ENCODE data around the gene NCBP1.
A peak's percentile ranks its signal among the peaks of the same experiment; 100 is the strongest.
"Not testable (repeated sequence)": the region's sequence is repeated elsewhere in the genome, so short reads cannot be mapped to it uniquely, and the experiment has no call there.

Gene NCBP1

GRCh38 chr9:97632985-97633858 lies at the start of gene NCBP1, which contains the start of gene TSTD2:
Gene NCBP1 (plus strand): TSS chr9:97633821. CDS start chr9:97633882, 61 bp downstream.
Gene TSTD2 (minus strand): TSS chr9:97633368. CDS start chr9:97627562, 5,806 bp downstream.
- peak; percentile 87 to 91 for DNase-seq (ENCODE audit: low read depth in 2 of 2)

GRCh38 chr9:97584778-97585177 lies 48.8 kb upstream of the NCBP1 start:
- DNase-seq (ENCODE audit: low read depth in 2 of 2) = not testable (repeated sequence)

GRCh38 chr9:97586909-97587308 lies 46.7 kb upstream of the NCBP1 start:
- DNase-seq (ENCODE audit: low read depth in 2 of 2) = not testable (repeated sequence)

- DNase-seq (ENCODE audit: low read depth in 2 of 2) = no peak
These were observed 42.1 kb upstream of the NCBP1 start for GRCh38 chr9:97591535-97591934.

- DNase-seq (ENCODE audit: low read depth in 2 of 2) = no peak
These were observed 41.5 kb upstream of the NCBP1 start for GRCh38 chr9:97592126-97592525.

- DNase-seq (ENCODE audit: low read depth in 2 of 2) = no peak
These were observed 39.7 kb upstream of the NCBP1 start for GRCh38 chr9:97593960-97594359.

GRCh38 chr9:97594381-97594921 lies 39.2 kb upstream of the NCBP1 start:
- DNase-seq (ENCODE audit: low read depth in 2 of 2) = no peak

- DNase-seq (ENCODE audit: low read depth in 2 of 2) = no peak
These were observed 36.7 kb upstream of the NCBP1 start for GRCh38 chr9:97596906-97597305.

- peak; percentile 24 to 44 for DNase-seq (ENCODE audit: low read depth in 2 of 2)
These were observed 34.9 kb upstream of the NCBP1 start for GRCh38 chr9:97598461-97599288.

- DNase-seq (ENCODE audit: low read depth in 2 of 2) = no peak
These were observed 34.2 kb upstream of the NCBP1 start for GRCh38 chr9:97599314-97599846.

- DNase-seq (ENCODE audit: low read depth in 2 of 2) = no peak
These were observed 32.9 kb upstream of the NCBP1 start for GRCh38 chr9:97600531-97601227.

- no peak for DNase-seq (ENCODE audit: low read depth in 2 of 2)
These were observed 32.3 kb upstream of the NCBP1 start for GRCh38 chr9:97601228-97601898.

GRCh38 chr9:97602430-97602829 lies 31.2 kb upstream of the NCBP1 start:
- no peak for DNase-seq (ENCODE audit: low read depth in 2 of 2)

GRCh38 chr9:97604901-97605645 lies 28.5 kb upstream of the NCBP1 start:
- DNase-seq (ENCODE audit: low read depth in 2 of 2) = no peak

GRCh38 chr9:97615439-97616072 lies 18.1 kb upstream of the NCBP1 start:
- DNase-seq (ENCODE audit: low read depth in 2 of 2) = peak; percentile 19 to 37

- DNase-seq (ENCODE audit: low read depth in 2 of 2) = no peak
These were observed 15.6 kb upstream of the NCBP1 start for GRCh38 chr9:97617939-97618416.

- DNase-seq (ENCODE audit: low read depth in 2 of 2) = not testable (repeated sequence)
These were observed 13.6 kb upstream of the NCBP1 start for GRCh38 chr9:97620063-97620462.

- not testable (repeated sequence) for DNase-seq (ENCODE audit: low read depth in 2 of 2)
These were observed 11.1 kb upstream of the NCBP1 start for GRCh38 chr9:97622483-97622882.

- DNase-seq (ENCODE audit: low read depth in 2 of 2) = no peak
These were observed 9.7 kb upstream of the NCBP1 start for GRCh38 chr9:97623946-97624345.
